ENCODE measurements around the gene SLC29A3.
A peak's percentile ranks its signal among the peaks of the same experiment; 100 is the strongest.

The SLC29A3 gene

GRCh38 chr10:71316056-71316785, 2.8 kb upstream of the SLC29A3 start:
- Histone ChIP-seq H3K9ac (ENCODE audit: insufficient read length) (no peak overlapping the region), H3K27ac (no peak overlapping the region), H3K36me3 (ENCODE audit: insufficient read depth, low read length) (no peaks in the 10 kb centered on the region), H3K9me3 (ENCODE audit: low read depth, low read length) (no peaks in the 10 kb centered on the region), H3K4me3 (no peak overlapping the region)
- TF ChIP-seq FOXP2 (optimal IDR thresholded peaks at IDR 0.05; ENCODE audit: control extremely low read depth, extremely low read length, insufficient read depth): no peak
- no peak for TF ChIP-seq EZH2 (IDR thresholded peaks at IDR 0.05)
- TF ChIP-seq POLR2AphosphoS5 (IDR thresholded peaks at IDR 0.05; ENCODE audit: borderline replicate concordance, low read depth, low read length): no peak
- DNase-seq (ENCODE audit: low read depth, low spot score): no peak

- H3K9ac ChIP-seq (ENCODE audit: insufficient read length): no peak overlapping the region
- H3K9me3 ChIP-seq (ENCODE audit: low read depth, low read length): no peaks in the 10 kb centered on the region
- H3K27ac ChIP-seq: no peak overlapping the region
- no peak overlapping the region for H3K4me3 ChIP-seq
- no peaks in the 10 kb centered on the region for H3K36me3 ChIP-seq (ENCODE audit: insufficient read depth, low read length)
- DNase-seq (ENCODE audit: low read depth, low spot score): no peak
- no peak for TF ChIP-seq EZH2 (IDR thresholded peaks at IDR 0.05)
- no peak for TF ChIP-seq POLR2AphosphoS5 (IDR thresholded peaks at IDR 0.05; ENCODE audit: borderline replicate concordance, low read depth, low read length)
- no peak for TF ChIP-seq FOXP2 (optimal IDR thresholded peaks at IDR 0.05; ENCODE audit: control extremely low read depth, extremely low read length, insufficient read depth)
These were observed 2.3 kb upstream of the SLC29A3 start for GRCh38 chr10:71316786-71317160.

- H3K36me3 ChIP-seq (ENCODE audit: insufficient read depth, low read length): no peaks in the 10 kb centered on the region
- no peak for DNase-seq (ENCODE audit: low read depth, low spot score)
- no peak overlapping the region for H3K9ac ChIP-seq (ENCODE audit: insufficient read length)
- TF ChIP-seq FOXP2 (optimal IDR thresholded peaks at IDR 0.05; ENCODE audit: control extremely low read depth, extremely low read length, insufficient read depth): no peak
- TF ChIP-seq EZH2 (IDR thresholded peaks at IDR 0.05): no peak
- no peak for TF ChIP-seq POLR2AphosphoS5 (IDR thresholded peaks at IDR 0.05; ENCODE audit: borderline replicate concordance, low read depth, low read length)
- H3K4me3 ChIP-seq: no peak overlapping the region
- H3K27ac ChIP-seq: no peak overlapping the region
- no peaks in the 10 kb centered on the region for H3K9me3 ChIP-seq (ENCODE audit: low read depth, low read length)
These were observed 1.3 kb upstream of the SLC29A3 start for GRCh38 chr10:71317739-71318138.

GRCh38 chr10:71319800-71320392, 837 bp downstream of the SLC29A3 start:
- TF ChIP-seq FOXP2 (optimal IDR thresholded peaks at IDR 0.05; ENCODE audit: control extremely low read depth, extremely low read length, insufficient read depth) (no peak), EZH2 (IDR thresholded peaks at IDR 0.05) (no peak), POLR2AphosphoS5 (IDR thresholded peaks at IDR 0.05; ENCODE audit: borderline replicate concordance, low read depth, low read length) (no peak)
- H3K9me3 ChIP-seq (ENCODE audit: low read depth, low read length): no peaks in the 10 kb centered on the region
- H3K36me3 ChIP-seq (ENCODE audit: insufficient read depth, low read length): no peaks in the 10 kb centered on the region
- H3K4me3 ChIP-seq: peak overlapping the region; percentile 81
- no peak for DNase-seq (ENCODE audit: low read depth, low spot score)
- H3K9ac ChIP-seq (ENCODE audit: insufficient read length): no peak overlapping the region
- no peak overlapping the region for H3K27ac ChIP-seq

GRCh38 chr10:71320592-71320991, 1.5 kb downstream of the SLC29A3 start:
- DNase-seq (ENCODE audit: low read depth, low spot score): no peak
- Histone ChIP-seq H3K4me3 (no peak overlapping the region), H3K9ac (ENCODE audit: insufficient read length) (no peak overlapping the region), H3K9me3 (ENCODE audit: low read depth, low read length) (no peaks in the 10 kb centered on the region), H3K27ac (no peak overlapping the region), H3K36me3 (ENCODE audit: insufficient read depth, low read length) (no peaks in the 10 kb centered on the region)
- TF ChIP-seq EZH2 (IDR thresholded peaks at IDR 0.05) (no peak), FOXP2 (optimal IDR thresholded peaks at IDR 0.05; ENCODE audit: control extremely low read depth, extremely low read length, insufficient read depth) (no peak), POLR2AphosphoS5 (IDR thresholded peaks at IDR 0.05; ENCODE audit: borderline replicate concordance, low read depth, low read length) (no peak)

- no peak overlapping the region for H3K9ac ChIP-seq (ENCODE audit: insufficient read length)
- H3K4me3 ChIP-seq: no peak overlapping the region
- H3K9me3 ChIP-seq (ENCODE audit: low read depth, low read length): no peaks in the 10 kb centered on the region
- H3K27ac ChIP-seq: no peak overlapping the region
- DNase-seq (ENCODE audit: low read depth, low spot score): no peak
- TF ChIP-seq FOXP2 (optimal IDR thresholded peaks at IDR 0.05; ENCODE audit: control extremely low read depth, extremely low read length, insufficient read depth) (no peak), EZH2 (IDR thresholded peaks at IDR 0.05) (no peak), POLR2AphosphoS5 (IDR thresholded peaks at IDR 0.05; ENCODE audit: borderline replicate concordance, low read depth, low read length) (no peak)
- H3K36me3 ChIP-seq (ENCODE audit: insufficient read depth, low read length): no peaks in the 10 kb centered on the region
These were observed 2.3 kb downstream of the SLC29A3 start for GRCh38 chr10:71321386-71321785.

- no peak overlapping the region for H3K9ac ChIP-seq (ENCODE audit: insufficient read length)
- DNase-seq (ENCODE audit: low read depth, low spot score): peak; percentile 10
- H3K4me3 ChIP-seq: no peak overlapping the region
- TF ChIP-seq EZH2 (IDR thresholded peaks at IDR 0.05) (no peak), POLR2AphosphoS5 (IDR thresholded peaks at IDR 0.05; ENCODE audit: borderline replicate concordance, low read depth, low read length) (no peak), FOXP2 (optimal IDR thresholded peaks at IDR 0.05; ENCODE audit: control extremely low read depth, extremely low read length, insufficient read depth) (no peak)
- H3K9me3 ChIP-seq (ENCODE audit: low read depth, low read length): no peaks in the 10 kb centered on the region
- H3K27ac ChIP-seq: no peak overlapping the region
- no peaks in the 10 kb centered on the region for H3K36me3 ChIP-seq (ENCODE audit: insufficient read depth, low read length)
These were observed 4.3 kb downstream of the SLC29A3 start for GRCh38 chr10:71323407-71323806.

- Histone ChIP-seq H3K4me3 (no peak overlapping the region), H3K36me3 (ENCODE audit: insufficient read depth, low read length) (no peaks in the 10 kb centered on the region), H3K9ac (ENCODE audit: insufficient read length) (no peak overlapping the region), H3K9me3 (ENCODE audit: low read depth, low read length) (no peaks in the 10 kb centered on the region), H3K27ac (no peak overlapping the region)
- TF ChIP-seq POLR2AphosphoS5 (IDR thresholded peaks at IDR 0.05; ENCODE audit: borderline replicate concordance, low read depth, low read length): no peak
- TF ChIP-seq EZH2 (IDR thresholded peaks at IDR 0.05): no peak
- TF ChIP-seq FOXP2 (optimal IDR thresholded peaks at IDR 0.05; ENCODE audit: control extremely low read depth, extremely low read length, insufficient read depth): no peak
- no peak for DNase-seq (ENCODE audit: low read depth, low spot score)
These were observed 5.7 kb downstream of the SLC29A3 start for GRCh38 chr10:71324743-71325142.

Measured in SK-N-MC (cell line).